ENCODE results near the gene SLC25A33. TPM values are rescaled to one million over a fixed set of nuclear protein-coding genes. Genes with fewer than 3 reads are reported as not detected.

Gene SLC25A33
- total and polyA plus RNA-seq, 2 of the 8 experiments (the other 6 are each of a cell fraction or from before 2014, with no cell fraction given): 7.8 to 12.8 TPM

Other genes starting within 250 kb of the SLC25A33 start
- 4.0 and 5.3 TPM in 2 replicates for gene SPSB1, start 246.6 kb upstream of the SLC25A33 start, total RNA-seq (2021; fragmentation: NEBNext Ultra II Directional; extraction: Animal tissue kit (Norgen Biotek cat#: 25700))
- gene SPSB1, start 246.6 kb upstream of the SLC25A33 start, polyA plus RNA-seq (2011; rRNA removed): 6.4 and 8.2 TPM in 2 replicates
- gene TMEM201, start 49.4 kb downstream of the SLC25A33 start, total RNA-seq (2021; fragmentation: NEBNext Ultra II Directional; extraction: Animal tissue kit (Norgen Biotek cat#: 25700)): 27.1 and 27.9 TPM in 2 replicates
- 8.2 and 14.2 TPM in 2 replicates for gene TMEM201, start 49.4 kb downstream of the SLC25A33 start, polyA plus RNA-seq (2011; rRNA removed)
- gene PIK3CD, start 112.3 kb downstream of the SLC25A33 start, total RNA-seq (2021; fragmentation: NEBNext Ultra II Directional; extraction: Animal tissue kit (Norgen Biotek cat#: 25700)): 24.1 and 24.8 TPM in 2 replicates
- 20.6 and 28.8 TPM in 2 replicates for gene PIK3CD, start 112.3 kb downstream of the SLC25A33 start, polyA plus RNA-seq (2011; rRNA removed)

All from H1 (cell line).